Stimulated activated CD4-positive, alpha-beta T cell treated with anti-CD3 and anti-CD28 coated beads, Interleukin-4, amount 100 ng/mL, for 24 hours (primary cell): Measurements from ENCODE around the gene ADGRV1.

Source experiments
- DNase-seq: peaks from one replicate; pipeline ENCODE4 v3.0.0-alpha.2; 2020

The ADGRV1 gene

DNA sequence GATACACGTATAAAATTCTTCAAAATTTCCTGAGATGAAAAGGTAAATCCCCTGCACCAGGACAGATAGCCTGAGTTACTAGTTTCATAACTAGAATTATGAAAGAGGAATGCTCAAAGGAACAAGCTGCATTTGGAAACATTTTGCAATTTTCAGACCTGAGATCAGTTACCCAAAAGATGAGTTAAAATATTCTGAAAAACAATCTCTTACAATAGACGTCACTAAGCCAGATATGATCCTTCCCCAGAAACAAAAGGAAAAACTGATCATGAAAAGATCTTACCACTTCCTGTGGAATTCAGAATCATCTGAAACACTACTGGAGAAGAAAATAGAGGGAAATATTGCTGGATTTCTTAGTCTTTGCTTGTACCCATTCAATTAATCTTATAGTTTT, 619.9 kb downstream of the ADGRV1 start:
- DNase-seq = no peak

- DNase-seq = no peak
Observed at GRCh38 chr5:91179018-91179417, 620.4 kb downstream of the ADGRV1 start.

DNA sequence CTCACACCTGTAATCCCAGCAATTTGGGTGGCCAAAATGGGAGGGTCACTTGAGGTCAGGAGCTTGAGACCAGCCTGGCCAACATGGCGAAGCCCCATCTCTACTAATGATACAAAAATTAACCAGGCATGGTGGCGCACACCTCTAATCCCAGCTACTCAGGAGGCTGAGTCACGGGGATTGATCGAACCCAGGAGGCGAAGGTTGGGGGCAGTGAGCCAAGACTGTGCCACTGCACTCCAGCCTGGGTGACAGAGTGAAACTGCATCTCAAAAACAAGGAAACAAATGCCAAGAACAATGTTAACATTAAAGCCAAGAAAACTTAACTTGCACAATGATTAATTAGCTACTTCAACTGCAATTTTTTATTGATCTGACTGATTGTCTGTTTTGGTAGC, 621.9 kb downstream of the ADGRV1 start:
- DNase-seq = no peak

GRCh38 chr5:91182763-91183162, 624.2 kb downstream of the ADGRV1 start:
- no peak for DNase-seq

GRCh38 chr5:91183743-91184142, 625.1 kb downstream of the ADGRV1 start:
- DNase-seq = no peak

DNA sequence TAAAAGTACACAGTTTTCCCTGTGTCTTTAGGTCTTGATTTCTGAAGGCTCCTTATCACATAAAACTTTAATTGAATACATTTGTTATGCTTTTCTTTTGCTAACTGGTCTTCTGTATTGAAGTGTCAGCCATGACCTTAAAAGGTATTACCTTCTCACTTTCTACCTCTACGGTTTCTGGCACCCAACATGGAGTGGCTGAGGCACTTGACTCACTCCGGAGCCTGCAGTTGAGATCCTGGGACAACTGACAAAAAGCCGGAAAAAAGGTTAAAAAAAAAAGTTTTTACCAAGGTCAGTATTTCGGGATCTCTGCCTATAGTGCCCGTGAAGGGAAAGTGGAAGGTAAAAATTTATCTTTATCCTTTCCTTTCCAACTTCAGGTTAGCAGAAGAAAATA, 627.5 kb downstream of the ADGRV1 start:
- no peak for DNase-seq

DNA sequence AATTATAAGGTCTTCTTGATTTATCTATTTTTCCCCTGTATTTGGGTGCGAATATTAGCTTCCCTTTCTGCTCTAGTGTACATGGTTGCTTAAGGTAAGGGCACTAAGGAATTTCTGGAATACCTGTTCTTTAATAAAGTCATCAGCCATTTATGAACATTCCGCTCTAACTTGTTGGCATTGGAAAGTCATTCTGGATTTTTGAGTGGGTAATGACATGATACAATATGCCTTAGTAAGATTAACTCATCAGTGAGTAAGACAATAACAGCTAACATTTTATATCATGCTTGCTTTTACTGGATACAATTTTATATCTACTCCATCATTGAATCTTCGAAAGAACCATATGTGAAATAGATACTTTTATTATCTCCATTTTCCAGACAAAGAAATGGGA, 628.4 kb downstream of the ADGRV1 start:
- no peak for DNase-seq

DNA sequence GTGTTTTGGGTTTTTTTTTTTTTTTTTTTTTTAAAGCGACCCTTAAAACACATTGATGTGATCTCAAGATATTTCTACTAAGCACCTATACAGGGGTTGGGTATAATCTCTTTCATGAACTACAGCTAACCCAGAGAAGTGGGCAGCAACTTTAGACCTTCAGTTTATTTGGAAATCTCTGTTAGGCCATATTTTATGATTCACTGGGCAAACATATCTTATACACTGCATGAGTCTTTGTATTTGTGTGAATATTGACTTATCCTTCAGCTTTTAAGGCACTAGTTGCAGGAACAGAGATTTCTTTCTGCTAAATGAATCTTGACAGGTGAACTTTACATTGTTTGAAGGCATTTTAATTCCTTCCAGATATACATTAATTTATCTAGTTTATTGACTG, 630.2 kb downstream of the ADGRV1 start:
- no peak for DNase-seq

DNA sequence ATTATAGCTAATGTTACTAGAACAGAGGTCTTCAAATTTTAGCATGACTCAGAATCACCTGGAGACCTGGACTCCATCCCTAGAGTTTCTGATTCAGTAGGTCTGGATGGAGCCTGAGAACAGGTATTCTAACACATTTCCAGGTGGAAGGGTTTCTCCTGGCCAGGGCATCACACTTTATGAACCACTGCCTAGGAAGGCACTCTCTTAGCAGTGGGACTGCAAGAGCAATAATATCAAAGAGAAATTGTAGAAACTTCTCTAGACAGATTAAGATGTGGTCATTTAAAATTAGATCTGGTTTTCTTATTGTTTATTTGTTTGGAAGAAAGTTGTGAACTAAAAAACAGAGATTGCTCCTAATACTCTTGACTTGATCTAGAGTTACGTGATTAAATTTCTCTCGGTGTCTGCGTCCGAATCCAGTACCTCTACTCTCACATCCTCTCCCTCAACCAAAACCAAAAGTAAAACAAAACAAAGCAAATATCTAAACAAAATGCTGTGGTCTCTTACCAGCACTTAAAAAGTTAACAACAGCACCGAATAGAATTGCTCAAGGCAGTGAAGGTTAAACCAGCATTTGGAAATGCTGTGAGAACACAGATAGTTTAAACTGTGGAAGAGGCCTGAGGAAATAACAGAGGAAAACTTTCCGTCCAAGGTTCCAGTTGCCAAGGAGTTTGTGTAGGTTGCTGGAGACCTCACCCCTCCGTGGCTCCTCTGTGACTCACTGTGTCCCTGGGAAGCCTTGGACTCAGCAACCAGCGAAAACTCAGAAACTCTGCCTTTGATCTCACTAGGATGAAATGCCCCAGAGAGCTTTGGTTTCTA, 631.1 kb downstream of the ADGRV1 start:
- DNase-seq = no peak

DNA sequence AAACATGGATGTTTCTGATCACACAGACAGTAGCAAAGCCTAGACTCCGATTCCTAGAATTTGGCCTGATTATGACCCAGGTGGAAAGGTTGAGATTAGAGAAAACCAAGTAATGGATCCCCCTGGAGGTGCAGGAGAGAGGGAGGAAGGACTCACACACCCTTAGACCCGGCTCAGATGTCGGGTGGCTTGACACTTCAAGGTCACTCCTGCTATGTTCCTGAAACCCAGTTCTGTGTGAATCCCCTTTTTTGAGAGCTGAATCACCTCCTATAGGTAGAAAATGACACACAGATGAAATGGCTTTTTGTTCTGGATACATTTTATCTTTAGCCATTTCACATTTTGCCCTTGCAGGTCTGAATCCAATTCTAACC, 631.7 kb downstream of the ADGRV1 start:
- DNase-seq = no peak

GRCh38 chr5:91194824-91195381, 636.3 kb downstream of the ADGRV1 start:
- DNase-seq = no peak

DNA sequence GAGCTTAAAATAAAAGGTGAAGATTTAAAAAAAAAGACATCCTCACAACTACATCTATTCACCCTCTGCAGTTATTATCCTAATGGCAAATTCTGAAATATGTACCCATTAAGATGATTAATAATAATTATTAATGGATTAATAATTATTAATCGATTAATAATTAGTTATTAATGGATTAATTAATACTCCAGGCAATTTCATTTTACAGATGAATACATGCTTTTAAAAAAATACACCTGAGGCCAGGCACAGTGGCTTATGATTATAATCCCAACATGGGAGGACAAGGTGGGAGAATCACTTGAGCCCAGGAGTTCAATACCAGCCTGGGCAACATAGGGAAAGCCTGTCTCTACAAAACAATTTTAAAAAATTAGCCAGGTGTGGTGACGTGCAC, 642.1 kb downstream of the ADGRV1 start:
- no peak for DNase-seq

DNA sequence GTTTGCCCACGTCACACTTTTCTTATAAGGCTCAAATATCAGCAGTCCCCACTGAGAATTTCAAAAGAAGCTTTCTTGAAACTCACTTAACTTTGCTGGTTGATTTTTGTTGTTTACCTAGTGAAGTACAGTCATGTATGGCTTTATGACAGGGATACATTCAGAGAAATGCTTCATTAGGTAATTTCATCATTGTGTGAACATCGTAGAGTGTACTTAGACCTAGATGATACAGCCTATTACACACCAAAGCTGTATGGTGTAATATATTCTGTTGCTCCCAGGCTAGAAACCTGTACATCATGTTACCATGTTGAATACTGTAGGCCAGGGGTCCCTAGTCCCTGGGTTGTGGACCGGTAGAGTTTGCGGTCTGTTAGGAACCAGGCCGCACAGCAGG, 647.5 kb downstream of the ADGRV1 start:
- no peak for DNase-seq

GRCh38 chr5:91206734-91207133, 648.1 kb downstream of the ADGRV1 start:
- no peak for DNase-seq

- no peak for DNase-seq
Observed at GRCh38 chr5:91207248-91207647, 648.7 kb downstream of the ADGRV1 start.

DNA sequence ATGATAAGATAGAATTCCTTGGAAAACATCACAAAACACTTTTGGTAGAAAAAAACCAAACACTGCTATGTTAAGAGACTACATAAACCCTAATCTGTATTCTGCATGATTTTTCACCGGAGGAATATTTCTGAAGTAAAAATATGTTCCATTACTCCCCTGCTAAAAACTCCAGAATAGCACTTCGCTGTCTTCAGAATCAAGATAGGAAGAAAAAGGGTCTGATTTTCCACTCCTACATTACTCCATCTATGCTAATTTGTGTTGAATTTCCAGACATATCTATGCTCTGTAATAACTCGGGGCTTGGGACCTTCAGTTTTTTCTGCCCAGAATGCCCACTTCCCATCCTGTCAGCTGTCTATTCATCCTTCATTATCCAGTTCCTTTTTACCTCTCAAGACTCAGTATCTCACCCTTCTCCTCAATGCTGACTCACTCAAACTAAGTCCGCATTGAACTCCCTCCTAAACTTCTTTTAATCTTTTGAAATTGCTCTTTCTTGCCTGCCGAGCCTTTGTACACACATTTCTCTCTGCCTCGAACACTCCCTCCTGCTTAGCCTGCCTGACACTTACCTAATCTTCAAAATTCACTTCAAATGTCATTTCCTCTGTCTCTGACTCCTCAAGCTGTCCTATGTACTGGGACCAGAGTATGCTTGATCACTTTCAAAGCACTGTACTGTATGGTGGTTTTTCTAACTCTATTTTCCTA, 653.6 kb downstream of the ADGRV1 start:
- no peak for DNase-seq

GRCh38 chr5:91212714-91213092, 654.1 kb downstream of the ADGRV1 start:
- DNase-seq = no peak
